HG03108 (cell line): ENCODE measurements around the gene ZNF415.
"Not testable (repeated sequence)": the region's sequence is repeated elsewhere in the genome, so short reads cannot be mapped to it uniquely, and the experiment has no call there.

Source experiments
- ATAC-seq: cut with Tn5 transposase; IDR thresholded peaks from one replicate; pipeline ENCODE4 v1.9.1; 2021; ENCODE audit warnings: moderate library complexity; ENCODE audit not compliant: unreplicated experiment

Gene ZNF415

GRCh38 chr19:53102756-53103233 is 29.9 kb downstream of the ZNF415 start:
- ATAC-seq: no peak

- ATAC-seq: no peak
These were observed 30.4 kb downstream of the ZNF415 start for GRCh38 chr19:53102206-53102755.

GRCh38 chr19:53101518-53101917 is 31.2 kb downstream of the ZNF415 start:
- ATAC-seq: no peak

DNA sequence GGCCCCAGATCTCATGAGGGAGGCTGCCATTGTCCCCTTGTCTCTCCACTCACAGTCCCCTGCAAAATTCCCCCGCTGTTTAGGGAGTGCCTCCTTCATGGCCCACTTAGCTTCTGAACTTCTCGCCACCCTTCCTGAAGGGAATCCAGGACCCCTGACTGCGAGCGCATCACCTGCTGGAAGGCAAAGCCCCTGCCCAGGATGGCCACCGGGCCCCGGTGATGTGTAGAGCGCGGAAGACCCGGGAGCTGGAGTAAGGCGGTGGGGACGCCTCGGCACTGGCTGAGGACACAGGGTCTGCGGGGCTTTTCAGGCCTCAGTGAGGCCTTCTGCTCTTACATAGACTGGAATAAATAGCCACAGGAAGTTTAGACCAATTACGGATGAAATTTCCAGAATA is 34.1 kb downstream of the ZNF415 start:
- not testable (repeated sequence) for ATAC-seq

DNA sequence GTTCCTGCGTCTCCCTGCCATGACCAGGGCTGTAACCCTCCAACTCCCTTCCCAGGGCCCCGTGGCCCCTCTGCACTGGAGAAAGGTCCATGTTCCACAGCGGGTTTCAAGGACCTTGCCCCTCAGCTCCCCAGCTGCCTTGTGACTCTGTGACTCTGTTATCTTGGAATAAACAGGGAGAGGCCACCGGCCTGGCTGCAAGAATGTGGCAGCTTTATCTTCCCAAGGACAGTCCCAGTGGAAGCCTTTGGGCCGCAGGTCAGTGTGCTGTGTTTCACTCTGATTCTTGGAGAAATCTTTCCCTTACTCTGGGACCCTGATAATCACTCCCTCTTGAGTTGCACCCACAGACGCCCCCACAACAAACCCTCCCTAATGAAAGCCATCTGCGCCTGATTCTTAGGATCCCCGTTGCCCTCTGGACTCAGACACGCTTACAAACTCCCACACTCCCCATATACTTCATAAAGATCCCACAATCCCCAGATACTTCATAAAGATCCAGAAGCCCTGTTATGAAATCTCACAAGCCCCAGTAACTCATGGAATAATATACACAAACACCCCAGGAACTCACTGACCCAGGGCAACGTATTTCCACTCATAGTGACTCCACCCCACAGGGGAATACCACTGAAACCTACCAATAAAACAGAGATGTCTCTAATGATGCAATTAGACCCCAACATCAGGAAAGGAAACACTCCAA is 35.6 kb downstream of the ZNF415 start:
- ATAC-seq: not testable (repeated sequence)

DNA sequence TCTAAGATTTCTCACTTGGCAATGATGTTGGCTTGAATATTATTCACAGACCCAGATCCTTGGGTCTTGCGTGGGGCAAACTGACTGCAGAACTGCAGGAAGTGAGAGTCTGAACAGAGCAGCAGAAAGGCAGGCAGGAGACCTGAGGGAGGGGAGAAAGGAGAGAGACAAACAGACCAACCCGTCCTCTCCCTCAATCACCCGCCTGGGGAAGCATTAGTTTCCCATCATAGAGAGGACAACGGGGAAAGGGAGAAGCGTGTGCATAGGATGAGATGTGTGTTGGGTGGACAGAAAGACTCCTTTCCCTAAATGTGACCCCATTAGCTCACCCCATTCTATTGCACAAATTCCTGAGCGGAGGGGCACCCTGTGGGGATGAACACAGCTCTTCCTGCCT is 36.1 kb downstream of the ZNF415 start:
- not testable (repeated sequence) for ATAC-seq

DNA sequence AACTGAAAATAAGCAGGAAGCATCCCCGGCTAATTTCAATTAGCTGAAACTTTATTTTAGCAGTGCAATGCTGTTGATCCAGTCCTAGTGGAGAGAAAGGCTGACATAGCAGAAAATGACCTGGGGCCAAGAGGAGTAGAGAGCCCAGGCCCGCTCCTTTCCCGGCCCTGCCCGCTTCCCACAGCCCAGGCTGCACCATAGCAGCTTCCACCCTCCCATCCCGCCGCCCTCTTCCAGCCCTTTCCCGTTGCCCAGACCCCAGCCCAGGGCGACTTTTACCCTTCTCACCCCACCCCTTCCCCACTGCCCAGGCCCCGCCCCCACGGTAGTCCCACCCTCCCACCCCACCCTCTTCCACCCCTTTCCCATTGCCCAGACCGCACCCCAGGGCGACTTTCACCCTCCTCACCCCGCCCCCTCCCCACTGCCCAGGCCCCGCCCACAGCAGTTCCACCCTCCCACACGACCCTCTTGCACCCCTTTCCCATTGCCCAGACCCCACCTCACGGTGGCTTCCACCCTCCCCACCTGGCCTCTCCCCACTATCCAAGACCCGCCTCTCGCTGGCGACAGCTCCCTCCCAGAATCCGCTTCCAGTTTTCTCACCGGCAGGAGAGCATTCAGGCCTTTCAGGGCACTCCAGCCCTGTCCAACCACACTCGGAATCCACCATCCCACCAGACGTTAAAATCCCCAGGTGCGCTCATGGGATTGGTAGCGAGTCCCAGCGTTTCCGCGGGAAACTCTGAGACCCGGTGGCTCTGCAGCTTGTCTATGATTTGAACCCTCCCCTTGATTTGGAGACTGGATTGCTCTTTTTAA is 37.7 kb downstream of the ZNF415 start:
- no peak for ATAC-seq

GRCh38 chr19:53092723-53093122 is 40.0 kb downstream of the ZNF415 start:
- no peak for ATAC-seq

DNA sequence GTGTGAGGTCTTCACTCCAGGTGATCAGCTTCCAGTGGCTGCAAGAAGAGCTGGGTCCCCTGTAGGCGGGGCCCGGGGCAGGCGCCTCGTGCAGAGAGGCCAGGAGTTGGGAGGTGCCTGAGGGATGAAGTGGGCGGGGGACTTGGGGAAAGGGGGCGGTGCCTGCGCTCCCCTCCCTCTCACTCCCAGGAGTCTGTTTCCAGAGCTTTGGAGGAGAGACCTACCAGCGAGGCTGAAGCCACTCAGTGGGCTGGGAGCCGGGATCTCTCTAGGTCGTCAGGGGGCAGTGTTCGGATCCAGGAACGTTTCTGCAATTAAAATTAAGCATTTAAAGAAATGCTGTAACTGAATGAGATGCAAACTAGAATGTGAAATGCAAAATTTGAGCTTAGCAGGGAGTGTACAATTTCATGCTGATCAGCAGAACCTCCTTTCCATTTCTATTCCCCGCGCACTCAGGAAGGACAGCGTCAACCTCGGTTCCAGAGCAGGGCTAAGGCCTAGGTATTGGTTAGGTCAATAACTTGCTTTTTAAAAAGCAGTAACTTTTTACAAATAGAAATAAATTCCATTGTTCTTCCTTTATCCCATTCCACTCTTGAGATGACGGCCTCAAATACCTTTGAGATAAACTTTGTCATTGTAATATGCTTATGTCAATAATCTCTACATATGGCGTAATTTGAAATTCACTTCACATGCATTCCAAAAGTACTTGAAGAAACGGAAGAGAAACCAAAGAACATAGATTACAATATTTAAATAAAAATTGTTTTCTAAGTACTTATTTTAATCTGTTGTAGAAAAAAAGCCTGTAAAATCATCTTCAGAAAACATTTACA is 41.1 kb downstream of the ZNF415 start:
- no peak for ATAC-seq

DNA sequence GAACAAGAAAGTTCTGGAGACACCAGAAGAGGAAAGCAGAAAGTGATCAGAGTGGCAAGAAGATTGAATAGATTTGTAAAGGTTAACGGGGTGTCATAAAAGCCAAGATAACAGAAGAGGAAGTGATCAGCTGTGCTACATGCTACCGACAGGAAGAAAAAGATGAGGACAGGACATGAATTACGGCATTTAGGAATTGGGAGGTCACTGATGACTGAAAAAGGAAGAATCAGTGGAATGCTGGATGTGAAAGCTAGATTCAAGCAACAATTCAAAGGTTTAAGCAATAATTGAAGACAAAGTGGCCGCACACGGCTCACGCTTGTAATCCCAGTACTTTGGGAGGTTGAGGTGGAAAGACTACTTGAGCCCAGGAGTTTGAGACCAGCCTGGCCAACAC is 44.6 kb downstream of the ZNF415 start:
- ATAC-seq: no peak

DNA sequence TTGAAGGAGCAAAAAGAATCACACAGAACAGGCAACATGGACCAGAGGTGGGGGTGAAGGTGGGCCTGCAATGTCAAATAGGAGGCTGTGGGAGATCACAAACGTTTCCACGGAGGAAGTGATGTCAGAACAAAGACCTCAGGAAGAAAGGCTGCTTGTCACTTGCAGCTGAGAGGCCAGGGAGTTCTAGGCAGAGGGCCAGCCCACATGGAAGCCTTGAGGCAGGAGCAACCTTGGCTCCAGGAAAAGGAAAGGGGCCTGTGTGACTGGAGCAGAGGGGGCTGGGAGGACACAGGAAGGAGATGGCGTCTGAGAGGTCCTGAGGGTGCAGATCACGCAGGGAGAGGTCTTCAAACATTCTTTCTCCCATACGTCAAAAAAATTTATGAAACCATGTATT is 45.8 kb downstream of the ZNF415 start:
- no peak for ATAC-seq

- ATAC-seq: no peak
These were observed 47.2 kb downstream of the ZNF415 start for GRCh38 chr19:53085496-53085895.

- ATAC-seq: no peak
These were observed 49.8 kb downstream of the ZNF415 start for GRCh38 chr19:53082929-53083328.

- no peak for ATAC-seq
These were observed 53.3 kb downstream of the ZNF415 start for GRCh38 chr19:53079313-53079924.

GRCh38 chr19:53078668-53079067 is 54.0 kb downstream of the ZNF415 start:
- no peak for ATAC-seq

DNA sequence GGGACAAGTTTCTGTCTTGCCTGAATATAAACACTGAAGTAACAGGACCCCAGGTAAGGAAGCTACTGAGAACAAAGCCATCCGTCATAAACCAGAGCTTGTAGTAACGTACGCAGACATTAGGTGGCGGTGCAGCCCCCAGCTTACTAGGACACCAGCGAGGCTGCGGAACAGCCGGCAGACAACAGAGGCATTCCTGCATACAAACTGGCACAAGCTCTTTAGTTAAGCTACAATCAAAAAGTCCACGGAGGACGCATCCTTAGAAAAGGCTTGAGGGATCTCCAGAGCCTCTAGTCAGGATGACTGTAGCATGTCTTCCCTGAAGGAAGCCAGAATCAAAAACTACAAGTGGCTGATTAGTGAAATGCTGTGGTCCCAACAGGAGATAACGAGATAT is 55.7 kb downstream of the ZNF415 start:
- ATAC-seq: no peak

DNA sequence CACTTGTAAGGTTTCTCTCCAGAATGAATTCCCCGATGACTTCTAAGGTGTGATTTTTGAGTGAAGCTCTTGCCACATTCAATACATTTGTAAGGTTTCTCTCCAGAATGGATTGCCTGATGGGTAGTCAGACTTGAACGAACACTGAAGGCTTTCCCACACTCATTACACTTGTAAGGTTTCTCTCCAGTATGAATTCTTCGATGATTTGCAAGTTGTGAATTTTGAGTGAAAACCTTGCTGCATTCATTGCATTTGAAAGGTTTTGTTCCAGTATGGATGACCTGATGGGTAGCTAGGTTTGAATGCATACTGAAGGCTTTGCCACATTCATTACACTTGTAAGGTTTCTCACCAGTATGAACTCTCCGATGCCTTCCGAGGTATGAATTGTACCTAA is 63.9 kb downstream of the ZNF415 start:
- ATAC-seq: no peak

DNA sequence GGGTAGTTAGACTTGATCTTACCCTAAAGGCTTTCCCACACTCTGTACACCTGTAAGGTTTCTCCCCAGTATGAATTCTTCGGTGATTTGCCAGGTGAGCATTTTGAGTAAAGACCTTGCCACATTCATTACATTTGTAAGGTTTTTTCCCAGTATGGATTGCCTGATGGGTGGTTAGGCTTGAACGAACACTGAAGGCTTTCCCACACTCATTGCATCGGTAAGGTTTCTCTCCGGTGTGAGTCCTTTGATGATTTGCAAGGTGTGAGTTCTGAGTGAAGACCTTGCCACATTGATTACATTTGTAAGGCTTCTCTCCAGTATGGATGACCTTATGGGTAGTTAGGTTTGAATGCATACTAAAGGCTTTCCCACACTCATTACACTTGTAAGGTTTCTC is 64.5 kb downstream of the ZNF415 start:
- no peak for ATAC-seq

DNA sequence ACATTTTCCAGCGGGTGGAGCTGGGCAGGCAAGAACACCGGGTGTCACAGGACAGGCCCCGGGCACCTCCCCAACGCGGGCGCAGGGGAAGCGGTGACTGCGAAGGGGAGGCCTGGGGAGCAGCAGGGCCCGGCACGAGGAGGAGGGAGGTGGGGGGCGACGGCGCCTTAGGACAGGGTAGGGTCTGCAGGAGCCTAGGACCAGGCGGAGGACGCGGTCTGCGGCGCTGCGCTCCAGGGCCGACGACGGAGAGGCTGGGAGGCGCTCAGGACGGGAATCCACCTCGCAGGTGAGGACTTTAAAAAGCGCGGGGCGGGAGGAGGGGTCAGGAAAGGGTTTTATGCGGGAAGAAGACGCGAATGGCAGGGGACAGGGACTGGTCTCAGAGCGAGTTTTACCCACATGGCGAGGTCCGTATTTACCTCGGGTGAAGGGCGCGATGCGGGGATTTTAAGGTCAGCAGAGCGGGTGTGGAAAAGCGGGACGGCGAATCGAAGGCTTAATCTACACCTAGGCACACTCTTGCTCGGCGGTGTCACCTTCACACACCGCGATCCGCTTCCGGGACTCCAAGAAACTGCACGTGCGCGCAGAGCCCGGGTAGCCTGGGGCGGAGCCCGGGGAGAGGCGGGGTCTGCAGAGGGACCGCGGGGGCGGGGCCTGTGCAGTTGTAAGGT is 74.7 kb downstream of the ZNF415 start:
- no peak for ATAC-seq
